Breast epithelium (tissue), 4 donors: Measurements from ENCODE around the gene DCTN2. TPM values are rescaled to one million over a fixed set of nuclear protein-coding genes. Genes with fewer than 3 reads are reported as not detected.

Experiments used
- DNase-seq, 2 donors: peaks; one replicate each; pipeline ENCODE4 v3.0.0-alpha.2; 2019; ENCODE audit warnings: low spot score in 2 of 2
- H3K27ac ChIP-seq, 2 donors: fragments of 200-600 bp; sonication (generic) in 1 of 2; one replicate each; pipeline ENCODE4 v1.5.1; 2016 to 2019; ENCODE audit warnings: mild to moderate bottlenecking in 1 of 2
- H3K27me3 ChIP-seq, 2 donors: fragments of 200-600 bp; sonication (generic) in 1 of 2; one replicate each; pipeline versions ENCODE4 v1.5.1 to v1.6.0; 2017 to 2019; ENCODE audit warnings: control low read depth in 1 of 2, mild to moderate bottlenecking in 1 of 2
- H3K36me3 ChIP-seq: fragments of 200-600 bp; one replicate; pipeline ENCODE4 v1.5.1; 2019
- H3K4me1 ChIP-seq, 2 donors: fragments of 200-600 bp; sonication (generic); one replicate each; pipeline ENCODE4 v1.5.1; 2016 to 2019; ENCODE audit warnings: control low read depth in 1 of 2
- H3K4me3 ChIP-seq, 3 donors: fragments of 200-600 bp; sonication (generic); 1 replicate in 2 of 3; 2 replicates in 1 of 3; pipeline ENCODE4 v1.5.1; 2016 to 2019; ENCODE audit warnings: mild to moderate bottlenecking in 3 of 3, moderate library complexity in 2 of 3
- H3K9me3 ChIP-seq, 2 donors: fragments of 200-600 bp; sonication (generic) in 1 of 2; one replicate each; pipeline ENCODE4 v1.5.1; 2016 to 2019; ENCODE audit warnings: control low read depth in 1 of 2
- CTCF ChIP-seq, 3 donors: fragments of 450-650 bp; IDR thresholded peaks; one replicate each; pipeline ENCODE4 v1.5.1; 2016 to 2017; ENCODE audit warnings: antibody characterized with exemption in 3 of 3, mild to moderate bottlenecking in 3 of 3, moderate library complexity in 3 of 3
- POLR2A ChIP-seq: fragments of 450-650 bp; IDR thresholded peaks from one replicate; pipeline ENCODE4 v1.6.1; 2016; ENCODE audit warnings: antibody characterized with exemption, mild to moderate bottlenecking, moderate library complexity
- POLR2AphosphoS5 ChIP-seq, 3 donors: sonication (generic); formaldehyde crosslinking; IDR thresholded peaks; one replicate each; pipeline ENCODE4 v1.6.1; 2017; ENCODE audit warnings: antibody characterized with exemption in 3 of 3
- intact Hi-C: fragments of 100-400 bp; cut with DNase I; formaldehyde crosslinking; loops from one replicate; pipeline ENCODE4 v1.15.1; 2023; ENCODE audit warnings: low total_unique reads
- total RNA-seq, 3 donors: library from RNA; depleted of rRNA; stranded (reverse); fragments of >200 nt; gene quantifications; one replicate each; pipeline ENCODE4 v1.1.0, GENCODE V29; 2016

Gene DCTN2
- total RNA-seq, 3 donors from 2014 or later, result 108 to 138 (median 131) TPM

GRCh38 chr12:57526477-57527126, 20.4 kb downstream of the DCTN2 start:
- H3K4me1 ChIP-seq, result peaks cover under 1 to 23% of the 10 kb centered on the region in 2 donors
- DNase-seq, result no peak
- H3K36me3 ChIP-seq, result no peaks in the 10 kb centered on the region
- intact Hi-C loops, result no loop called here
- H3K27ac ChIP-seq, result no peak overlapping the region
- no peaks in the 10 kb centered on the region for H3K9me3 ChIP-seq
- H3K4me3 ChIP-seq, result no peak overlapping the region
- no peaks in the 10 kb centered on the region for H3K27me3 ChIP-seq
- TF ChIP-seq POLR2AphosphoS5 (IDR thresholded peaks at IDR 0.05) (no peak), POLR2A (no peak), CTCF (IDR thresholded peaks at IDR 0.05) (no peak)

GRCh38 chr12:57525615-57526383, 21.2 kb downstream of the DCTN2 start:
- H3K36me3 ChIP-seq, result no peaks in the 10 kb centered on the region

GRCh38 chr12:57524814-57525614, 22.0 kb downstream of the DCTN2 start:
- Histone ChIP-seq H3K9me3 (no peaks in the 10 kb centered on the region), H3K36me3 (no peaks in the 10 kb centered on the region), H3K27me3 (no peaks in the 10 kb centered on the region), H3K4me3 (peak overlapping the region in 1 of 3 donors; percentile 93), H3K4me1 (peaks cover 7 to 30% of the 10 kb centered on the region in 2 donors), H3K27ac (peak overlapping the region; percentile 6 to 100)
- no peak for TF ChIP-seq POLR2AphosphoS5 (IDR thresholded peaks at IDR 0.05)
- no peak for TF ChIP-seq POLR2A
- no peak for TF ChIP-seq CTCF (IDR thresholded peaks at IDR 0.05)
- intact Hi-C loops, result loop anchor here (5.0 kb wide), 1 partner anchor 438 kb away; the partner anchor contains the start of gene NAB2
- no peak for DNase-seq

More at GRCh38 chr12:57525615-57526383, 21.2 kb downstream of the DCTN2 start:
- TF ChIP-seq POLR2A (no peak), POLR2AphosphoS5 (IDR thresholded peaks at IDR 0.05) (no peak), CTCF (IDR thresholded peaks at IDR 0.05) (no peak)
- DNase-seq, result no peak
- Histone ChIP-seq H3K27me3 (no peaks in the 10 kb centered on the region), H3K27ac (peak overlapping the region in 1 of 2 donors; percentile 6), H3K4me1 (peaks cover 7 to 30% of the 10 kb centered on the region in 2 donors), H3K9me3 (no peaks in the 10 kb centered on the region), H3K4me3 (peak overlapping the region in 1 of 3 donors; percentile 93)
- intact Hi-C loops, result no loop called here

GRCh38 chr12:57523706-57524614, 23.0 kb downstream of the DCTN2 start:
- DNase-seq, result no peak
- no peaks in the 10 kb centered on the region for H3K9me3 ChIP-seq
- H3K4me3 ChIP-seq, result peak overlapping the region; percentile 81 to 93 (median 84)
- intact Hi-C loops, result loop anchor here (5.0 kb wide), 1 partner anchor 437 kb away; the partner anchor contains the start of gene NAB2
- peak overlapping the region; percentile 99 to 100 for H3K27ac ChIP-seq
- TF ChIP-seq POLR2A, result no peak
- TF ChIP-seq CTCF (IDR thresholded peaks at IDR 0.05), result no peak
- TF ChIP-seq POLR2AphosphoS5 (IDR thresholded peaks at IDR 0.05), result no peak
- H3K27me3 ChIP-seq, result no peaks in the 10 kb centered on the region
- no peaks in the 10 kb centered on the region for H3K36me3 ChIP-seq
- H3K4me1 ChIP-seq, result peaks cover 9 to 30% of the 10 kb centered on the region in 2 donors
